Measurements from ENCODE around the gene ABCB8.

Gene ABCB8

DNA sequence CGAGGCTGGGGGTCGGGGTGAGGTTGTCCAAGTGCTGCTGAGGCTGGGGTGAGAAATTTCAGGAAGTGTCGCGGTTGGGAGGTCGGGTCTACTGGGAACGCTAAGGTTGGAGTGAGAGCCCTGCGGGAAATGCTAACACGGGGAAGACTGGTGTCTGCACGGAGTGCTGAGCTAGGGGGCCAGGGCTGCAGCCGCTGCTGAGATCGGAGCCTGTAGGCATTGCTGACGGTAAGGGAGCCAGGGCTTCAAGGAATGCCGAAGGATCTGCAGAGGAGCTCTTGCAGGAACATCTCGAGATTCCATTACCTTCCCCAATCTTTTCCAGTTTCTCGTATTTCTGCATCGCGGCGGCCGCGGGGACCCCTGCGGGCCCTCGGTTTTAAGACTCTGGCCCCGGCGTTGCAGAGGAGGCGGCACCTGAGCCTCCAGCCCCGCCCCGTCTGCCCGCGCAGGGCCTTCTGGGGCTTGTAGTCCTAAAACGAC is 29.3 kb downstream of the ABCB8 start, which contains the start of gene CDK5:
Gene CDK5 (minus strand): TSS at position 392 of the 483 bp plus-strand sequence. CDS start 49 bp downstream, at position 343.
- DNase-seq (ENCODE audit: low read depth in 2 of 2), result no peak

GRCh38 chr7:151057989-151058780 is 29.9 kb downstream of the ABCB8 start:
- DNase-seq (ENCODE audit: low read depth in 2 of 2), result peak; percentile 93 to 95

DNA sequence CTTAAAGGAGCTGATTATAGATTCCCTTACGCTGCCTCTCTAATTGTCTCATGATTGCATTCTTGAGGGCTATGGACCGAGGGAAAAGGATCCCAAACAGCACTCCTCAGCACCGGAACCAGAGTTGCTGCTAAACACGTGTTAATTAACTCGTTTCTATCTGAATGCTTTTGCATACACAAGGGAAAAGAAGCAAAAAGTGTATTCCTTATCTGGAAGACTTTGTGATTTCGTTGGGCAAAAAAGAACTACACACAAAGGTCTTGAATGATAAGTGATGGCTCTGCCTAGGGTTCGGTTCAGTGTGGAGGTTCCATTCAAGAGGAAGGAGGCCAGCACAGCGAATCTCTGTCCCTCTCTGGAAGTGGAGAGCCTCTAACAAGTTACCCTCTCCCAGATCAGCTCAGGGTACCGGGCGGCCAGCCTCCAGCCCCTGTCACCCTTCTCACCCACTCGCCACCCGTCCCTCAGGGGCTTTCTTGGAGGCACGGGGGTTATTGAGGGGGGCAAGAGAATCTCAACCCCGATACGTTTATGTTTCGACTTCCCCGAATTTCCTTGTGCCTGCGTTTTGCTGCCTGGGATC is 30.6 kb downstream of the ABCB8 start:
- DNase-seq (ENCODE audit: low read depth in 2 of 2), result no peak

DNA sequence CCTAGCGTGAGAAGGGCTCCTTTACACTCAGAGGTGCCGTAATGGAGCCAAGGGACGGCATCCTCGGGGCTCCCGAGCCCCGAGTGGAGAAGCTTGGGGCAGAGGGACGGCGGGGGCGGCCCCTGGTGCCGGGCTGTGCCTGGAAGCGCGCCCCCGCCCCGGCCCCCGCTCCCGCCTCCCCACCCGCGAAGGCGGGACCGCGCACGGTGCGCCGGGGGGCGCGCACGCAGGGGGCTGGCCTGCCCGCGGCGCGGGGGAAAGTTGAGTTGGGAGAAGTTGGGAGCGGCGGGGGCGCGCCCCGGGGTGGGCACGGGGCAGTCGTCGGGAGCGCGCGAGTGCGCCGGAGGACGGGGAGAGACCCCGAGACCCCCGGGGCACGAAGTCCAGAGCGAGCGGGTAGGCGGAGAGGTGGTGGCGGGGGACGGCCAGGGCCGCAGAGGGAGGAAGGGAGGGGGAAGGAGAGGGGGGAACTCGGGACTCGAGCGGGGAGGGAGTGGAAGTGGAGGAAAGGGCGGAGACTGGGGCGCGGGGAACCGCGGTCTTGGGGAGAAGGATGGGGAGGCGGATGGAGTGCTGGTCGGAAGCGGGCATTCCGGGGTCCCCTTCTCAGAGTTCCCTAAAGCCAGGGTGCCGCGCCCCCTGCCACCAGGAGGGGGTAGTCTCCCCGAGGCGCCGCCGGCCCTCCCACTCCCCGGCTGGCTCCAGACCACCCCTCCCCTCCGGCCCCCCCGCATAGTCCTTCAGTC is 31.3 kb downstream of the ABCB8 start, which contains the start of gene SLC4A2:
Gene SLC4A2 (plus strand): TSS at position 223 of the 746 bp plus-strand sequence. CDS start 2,399 bp downstream, outside the sequence.
- peak; percentile 39 to 58 for DNase-seq (ENCODE audit: low read depth in 2 of 2)

DNA sequence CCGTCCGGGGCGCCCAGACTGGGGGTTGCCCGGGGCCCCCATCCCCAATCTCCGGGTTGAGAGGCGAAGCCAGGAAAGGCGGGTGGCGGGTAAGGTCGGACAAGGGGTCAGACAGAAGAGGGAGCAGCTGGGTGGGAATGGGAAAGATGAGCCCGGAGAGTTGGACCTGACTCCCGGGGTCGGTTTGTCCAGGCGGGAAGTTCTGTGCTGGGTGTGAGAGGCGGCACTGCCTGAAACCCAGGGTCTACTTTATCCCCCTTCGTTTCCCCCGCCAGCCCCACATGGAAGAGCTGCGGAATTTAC is 31.8 kb downstream of the ABCB8 start:
- DNase-seq (ENCODE audit: low read depth in 2 of 2), result no peak

DNA sequence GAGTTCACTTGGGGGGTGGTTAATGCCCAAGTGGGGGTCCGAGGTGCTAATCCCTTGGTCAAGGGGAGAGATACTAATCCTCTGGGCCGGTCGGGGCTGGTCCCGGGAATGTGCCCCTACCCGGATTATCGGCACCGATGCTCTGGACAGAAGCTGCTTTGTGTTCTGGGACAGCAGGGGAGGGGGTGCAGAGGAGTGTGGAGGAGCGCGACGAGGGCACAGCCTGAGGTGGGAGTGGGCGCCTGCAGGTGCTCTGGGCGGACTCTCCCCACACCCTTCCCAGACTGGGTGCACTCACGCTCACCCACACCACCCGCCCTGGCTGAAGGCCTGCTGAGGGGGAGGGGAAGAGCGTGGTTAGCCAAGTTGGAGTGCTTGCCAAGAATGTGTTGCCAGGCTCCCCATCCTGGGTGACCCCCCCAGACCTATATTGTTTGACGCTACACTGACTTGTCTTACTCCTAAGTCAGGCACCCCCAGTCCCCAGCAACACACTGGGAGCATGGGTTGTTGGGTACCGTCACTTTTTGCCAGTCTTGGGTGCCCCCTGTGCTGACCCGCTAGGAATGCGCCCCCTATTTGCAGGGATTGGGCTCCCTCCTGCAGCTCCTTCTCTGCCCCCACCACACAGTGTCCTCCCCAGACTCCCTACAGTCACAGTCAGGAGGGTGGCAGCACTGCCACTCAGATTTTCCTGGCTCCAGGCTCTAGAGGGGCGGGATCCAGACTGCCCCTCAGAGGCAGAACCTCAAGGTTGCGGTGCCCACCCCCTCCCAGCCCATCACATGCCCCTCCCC is 32.4 kb downstream of the ABCB8 start:
- no peak for DNase-seq (ENCODE audit: low read depth in 2 of 2)

DNA sequence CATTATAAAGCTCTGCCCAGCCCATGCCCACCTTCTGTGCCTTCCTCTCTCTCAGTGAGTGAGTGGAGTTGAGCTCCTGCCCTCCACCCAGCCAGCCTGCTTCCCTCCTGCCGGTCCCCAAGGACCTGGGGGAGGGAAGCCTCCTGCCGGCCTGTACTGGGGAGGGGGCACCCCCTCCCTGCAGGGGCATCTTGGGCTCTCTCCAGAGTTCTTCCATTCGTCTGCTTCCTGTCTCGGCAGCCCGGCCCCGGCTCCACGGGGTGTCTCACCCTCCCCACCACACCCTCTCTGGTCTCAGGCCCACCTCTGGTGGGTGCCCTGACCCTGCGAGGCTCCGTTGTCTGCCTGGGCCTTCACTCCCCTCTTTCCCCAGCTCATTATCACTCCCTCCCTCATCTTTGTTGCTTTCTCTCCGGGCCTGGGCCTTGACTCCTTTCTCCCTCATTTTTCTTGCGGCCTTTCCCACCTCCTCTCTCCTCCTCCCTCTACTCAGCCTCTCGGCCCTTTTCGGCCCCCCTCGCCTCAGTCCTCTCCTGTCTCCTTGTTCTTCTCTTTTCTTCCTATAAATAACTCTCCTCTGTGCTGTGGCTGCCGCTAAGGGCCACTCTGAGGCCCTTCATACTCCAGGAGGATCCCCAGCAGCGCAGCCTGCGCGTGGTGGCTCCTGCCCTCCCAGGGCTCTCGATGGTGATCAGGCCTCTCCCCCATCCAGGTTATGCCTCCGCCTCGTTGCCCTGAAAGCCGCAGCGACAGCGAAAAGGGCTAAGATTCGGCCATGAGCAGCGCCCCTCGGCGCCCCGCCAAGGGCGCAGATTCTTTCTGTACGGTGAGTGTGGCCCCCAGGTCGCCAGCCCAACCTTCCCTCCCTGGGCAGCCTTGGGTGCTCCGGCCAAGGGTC is 33.2 kb downstream of the ABCB8 start:
- no peak for DNase-seq (ENCODE audit: low read depth in 2 of 2)

- no peak for DNase-seq (ENCODE audit: low read depth in 2 of 2)
These were observed 33.8 kb downstream of the ABCB8 start for GRCh38 chr7:151062111-151062398.

GRCh38 chr7:151062399-151063211 is 34.4 kb downstream of the ABCB8 start:
- no peak for DNase-seq (ENCODE audit: low read depth in 2 of 2)

DNA sequence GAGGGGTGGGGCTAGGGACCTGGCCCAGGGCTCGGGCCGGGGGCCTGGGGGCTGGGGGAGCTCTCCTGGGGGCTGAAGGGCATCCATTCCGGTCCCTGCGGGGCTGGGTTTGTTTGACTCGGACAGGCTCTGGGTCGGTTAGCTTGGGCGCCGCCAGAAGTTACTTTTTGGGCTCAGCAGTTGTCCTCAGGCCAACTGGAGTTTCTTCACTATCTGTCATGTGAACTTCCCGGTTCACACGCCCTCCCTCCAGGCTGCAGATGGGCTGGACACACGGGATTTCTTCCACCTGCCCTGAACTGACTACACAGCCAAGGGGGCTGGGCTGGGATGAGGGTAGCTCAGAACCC is 34.9 kb downstream of the ABCB8 start:
- no peak for DNase-seq (ENCODE audit: low read depth in 2 of 2)

DNA sequence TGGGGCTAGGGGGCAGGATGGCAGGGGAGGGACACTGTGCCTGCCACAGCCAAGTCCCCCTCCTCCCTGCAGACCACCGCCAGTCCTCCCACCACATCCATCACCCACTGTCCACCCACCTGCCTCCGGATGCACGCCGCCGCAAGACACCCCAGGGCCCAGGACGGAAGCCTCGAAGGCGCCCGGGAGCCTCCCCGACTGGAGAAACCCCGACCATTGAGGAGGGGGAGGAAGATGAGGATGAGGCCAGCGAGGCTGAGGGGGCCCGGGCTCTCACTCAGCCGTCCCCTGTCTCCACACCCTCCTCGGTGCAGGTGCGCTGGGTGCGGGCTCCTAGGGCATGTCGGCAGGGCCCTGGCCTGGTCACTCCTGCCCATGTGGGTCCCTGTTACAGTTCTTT is 36.2 kb downstream of the ABCB8 start:
- no peak for DNase-seq (ENCODE audit: low read depth in 2 of 2)

DNA sequence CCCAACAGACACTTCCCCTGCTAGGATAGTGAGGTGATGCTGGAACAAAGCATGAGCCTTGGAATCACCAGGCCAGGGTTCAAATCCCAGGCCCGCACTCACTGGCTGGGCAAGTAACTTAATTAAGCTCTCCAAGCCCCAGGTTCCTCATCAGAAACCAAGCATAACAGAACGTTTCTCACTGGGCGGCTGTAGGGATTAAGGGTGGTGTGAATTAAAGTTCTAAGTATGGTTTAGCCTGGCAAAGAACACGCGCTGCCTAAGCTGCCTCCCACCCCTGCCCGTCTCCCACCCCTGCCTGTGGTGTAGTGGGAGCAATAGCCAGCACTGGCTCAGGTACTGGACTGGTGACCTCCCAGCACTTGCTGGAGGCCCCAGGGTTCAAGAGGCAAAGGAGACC is 36.7 kb downstream of the ABCB8 start:
- no peak for DNase-seq (ENCODE audit: low read depth in 2 of 2)

GRCh38 chr7:151065516-151065915 is 37.3 kb downstream of the ABCB8 start:
- no peak for DNase-seq (ENCODE audit: low read depth in 2 of 2)

DNA sequence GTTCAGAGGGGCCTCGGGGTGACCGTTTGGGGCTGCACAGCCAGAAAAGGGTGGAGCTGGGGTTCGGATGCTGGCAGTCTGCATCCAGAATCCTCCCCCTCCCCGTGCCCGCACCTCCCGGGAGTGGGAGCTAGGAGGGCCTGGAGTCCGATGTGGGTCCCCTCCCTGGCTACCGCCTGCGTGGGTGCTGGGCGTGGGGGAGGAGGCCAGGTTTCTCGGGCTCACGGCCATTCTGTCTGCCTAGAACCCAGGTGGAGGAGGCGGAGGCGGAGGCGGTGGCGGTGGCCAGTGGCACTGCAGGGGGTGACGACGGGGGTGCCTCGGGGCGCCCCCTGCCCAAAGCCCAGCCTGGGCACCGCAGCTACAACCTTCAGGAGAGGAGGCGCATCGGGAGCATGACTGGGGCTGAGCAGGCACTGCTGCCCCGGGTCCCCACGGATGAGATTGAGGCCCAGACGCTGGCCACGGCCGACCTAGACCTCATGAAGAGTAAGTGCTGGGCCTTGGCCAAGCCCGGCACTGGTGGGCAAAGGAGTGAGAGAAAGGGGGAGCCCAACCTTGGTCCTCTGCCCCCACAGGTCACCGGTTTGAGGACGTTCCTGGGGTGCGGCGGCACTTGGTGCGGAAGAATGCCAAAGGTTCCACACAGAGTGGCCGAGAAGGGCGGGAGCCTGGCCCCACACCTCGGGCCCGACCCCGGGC is 38.2 kb downstream of the ABCB8 start:
- DNase-seq (ENCODE audit: low read depth in 2 of 2), result no peak

DNA sequence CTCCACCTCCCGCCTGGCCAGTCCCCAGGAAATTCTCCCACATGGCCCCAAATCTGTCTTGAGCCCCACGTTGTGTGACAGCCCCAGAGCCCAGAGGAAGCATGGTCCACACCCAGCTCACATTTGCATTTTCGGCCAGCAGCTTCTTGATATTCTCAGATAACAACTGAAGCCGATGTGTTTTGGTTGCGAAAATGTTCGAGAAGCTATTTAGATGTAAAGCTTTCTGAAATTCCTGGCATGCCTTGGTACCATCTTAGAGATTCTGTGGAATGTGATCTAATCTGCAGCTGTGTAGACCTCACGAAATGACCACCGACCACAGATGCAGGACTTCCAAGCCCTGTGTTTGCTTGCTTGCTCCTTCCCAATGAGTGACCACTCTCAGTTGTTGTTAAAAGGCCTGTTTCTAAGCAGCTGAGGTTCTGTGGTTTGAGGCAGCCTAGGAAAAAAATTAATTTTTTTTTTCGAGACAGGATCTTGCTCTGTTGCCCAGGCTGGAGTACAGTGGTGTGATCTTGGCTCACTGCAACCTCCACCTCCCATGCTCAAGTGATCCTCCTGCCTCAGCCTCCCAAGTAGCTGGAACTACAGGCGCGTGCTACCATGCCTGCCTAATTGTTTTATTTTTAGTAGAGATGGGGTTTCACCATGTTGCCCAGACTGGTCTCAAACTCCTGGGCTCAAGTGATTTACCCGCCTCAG is 40.0 kb downstream of the ABCB8 start:
- DNase-seq (ENCODE audit: low read depth in 2 of 2), result no peak

GRCh38 chr7:151069841-151070573 is 41.8 kb downstream of the ABCB8 start:
- no peak for DNase-seq (ENCODE audit: low read depth in 2 of 2)

DNA sequence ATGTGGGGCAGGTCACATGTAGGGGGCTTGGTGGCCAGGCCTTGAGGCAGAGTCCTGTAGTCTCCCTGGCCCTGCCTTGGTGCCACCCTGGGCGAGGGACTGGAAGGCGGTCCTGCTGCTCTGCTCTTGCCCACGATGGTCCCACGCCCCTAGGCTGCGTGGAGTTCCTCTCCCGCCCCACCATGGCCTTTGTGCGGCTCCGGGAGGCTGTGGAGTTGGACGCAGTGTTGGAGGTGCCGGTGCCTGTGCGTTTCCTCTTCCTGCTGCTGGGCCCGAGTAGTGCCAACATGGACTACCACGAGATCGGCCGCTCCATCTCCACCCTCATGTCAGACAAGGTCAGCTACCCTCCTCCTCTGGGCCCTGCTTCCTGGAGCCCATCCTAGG is 42.3 kb downstream of the ABCB8 start:
- no peak for DNase-seq (ENCODE audit: low read depth in 2 of 2)

All from activated CD8-positive, alpha-beta memory T cell treated with anti-CD3 and anti-CD28 coated beads for 4 hours (primary cell).